ENCODE measurements around the gene TSC22D2.

Gene TSC22D2

GRCh38 chr3:150423761-150424160, 15.7 kb downstream of the TSC22D2 start:
- TF ChIP-seq TAF1 (IDR thresholded peaks at IDR 0.05; ENCODE audit: low read depth) (no peak), NFIC (IDR thresholded peaks at IDR 0.05) (no peak), CREB1 (IDR thresholded peaks at IDR 0.05; ENCODE audit: low read depth) (no peak), TEAD4 (IDR thresholded peaks at IDR 0.05) (no peak), USF1 (IDR thresholded peaks at IDR 0.05) (no peak), CEBPB (IDR thresholded peaks at IDR 0.05) (no peak), TCF12 (IDR thresholded peaks at IDR 0.05; ENCODE audit: low read depth) (no peak)

GRCh38 chr3:150426292-150426691, 18.2 kb downstream of the TSC22D2 start:
- no peak for TF ChIP-seq FOXM1 (IDR thresholded peaks at IDR 0.05; ENCODE audit: borderline replicate concordance, low read depth)
- no peak for TF ChIP-seq EP300 (IDR thresholded peaks at IDR 0.05; ENCODE audit: borderline replicate concordance)
- TF ChIP-seq ZBTB7A (IDR thresholded peaks at IDR 0.05; ENCODE audit: low read depth), result no peak
- no peak for TF ChIP-seq YY1 (IDR thresholded peaks at IDR 0.05; ENCODE audit: low read depth)
- TF ChIP-seq RAD21 (IDR thresholded peaks at IDR 0.05; ENCODE audit: low read depth), result no peak
- no peak for TF ChIP-seq NFIC (IDR thresholded peaks at IDR 0.05)
- no peak for TF ChIP-seq CREB1 (IDR thresholded peaks at IDR 0.05; ENCODE audit: low read depth)
- no peak for TF ChIP-seq REST (IDR thresholded peaks at IDR 0.05; ENCODE audit: low read depth)
- no peak for TF ChIP-seq MAX (IDR thresholded peaks at IDR 0.05)
- no peak for TF ChIP-seq USF1 (IDR thresholded peaks at IDR 0.05)

- TF ChIP-seq ZBTB7A (IDR thresholded peaks at IDR 0.05; ENCODE audit: low read depth) (no peak), FOXM1 (IDR thresholded peaks at IDR 0.05; ENCODE audit: borderline replicate concordance, low read depth) (no peak), MAX (IDR thresholded peaks at IDR 0.05) (no peak), EGR1 (IDR thresholded peaks at IDR 0.05) (no peak), TAF1 (IDR thresholded peaks at IDR 0.05; ENCODE audit: low read depth) (no peak), REST (IDR thresholded peaks at IDR 0.05; ENCODE audit: low read depth) (no peak), CEBPB (IDR thresholded peaks at IDR 0.05) (no peak), CREB1 (IDR thresholded peaks at IDR 0.05; ENCODE audit: low read depth) (no peak)
These were observed 20.5 kb downstream of the TSC22D2 start for GRCh38 chr3:150428562-150428961.

- TF ChIP-seq EGR1 (IDR thresholded peaks at IDR 0.05) (no peak), NFIC (IDR thresholded peaks at IDR 0.05) (no peak), CEBPB (IDR thresholded peaks at IDR 0.05) (no peak), TAF1 (IDR thresholded peaks at IDR 0.05; ENCODE audit: low read depth) (no peak), REST (IDR thresholded peaks at IDR 0.05; ENCODE audit: low read depth) (no peak), YY1 (IDR thresholded peaks at IDR 0.05; ENCODE audit: low read depth) (no peak)
These were observed 21.9 kb downstream of the TSC22D2 start for GRCh38 chr3:150429767-150430671.

GRCh38 chr3:150433347-150433746, 25.2 kb downstream of the TSC22D2 start:
- TF ChIP-seq TCF12 (IDR thresholded peaks at IDR 0.05; ENCODE audit: low read depth), result no peak
- no peak for TF ChIP-seq CEBPB (IDR thresholded peaks at IDR 0.05)
- TF ChIP-seq CREB1 (IDR thresholded peaks at IDR 0.05; ENCODE audit: low read depth), result no peak
- no peak for TF ChIP-seq YY1 (IDR thresholded peaks at IDR 0.05; ENCODE audit: low read depth)
- no peak for TF ChIP-seq USF1 (IDR thresholded peaks at IDR 0.05)
- TF ChIP-seq FOXM1 (IDR thresholded peaks at IDR 0.05; ENCODE audit: borderline replicate concordance, low read depth), result no peak
- no peak for TF ChIP-seq MAX (IDR thresholded peaks at IDR 0.05)
- no peak for TF ChIP-seq TAF1 (IDR thresholded peaks at IDR 0.05; ENCODE audit: low read depth)
- TF ChIP-seq REST (IDR thresholded peaks at IDR 0.05; ENCODE audit: low read depth), result no peak
- no peak for TF ChIP-seq ZBTB7A (IDR thresholded peaks at IDR 0.05; ENCODE audit: low read depth)
- no peak for TF ChIP-seq EP300 (IDR thresholded peaks at IDR 0.05; ENCODE audit: borderline replicate concordance)
- TF ChIP-seq TEAD4 (IDR thresholded peaks at IDR 0.05), result no peak
- no peak for TF ChIP-seq RAD21 (IDR thresholded peaks at IDR 0.05; ENCODE audit: low read depth)
- TF ChIP-seq NFIC (IDR thresholded peaks at IDR 0.05), result no peak
- TF ChIP-seq EGR1 (IDR thresholded peaks at IDR 0.05), result no peak
